Esophagus squamous epithelium (tissue), 4 donors: ENCODE data around the gene FAM181A.

ENCODE experiments used
- CTCF ChIP-seq, 6 experiments: fragments of 450-650 bp in 4 of 6; fragments of 200-600 bp in 2 of 6; sonication (generic) in 2 of 6; IDR thresholded peaks; one replicate each; pipeline ENCODE4 v1.5.1; 2016 to 2019; ENCODE audit warnings: antibody characterized with exemption in 6 of 6, mild to moderate bottlenecking in 4 of 6, moderate library complexity in 4 of 6
- POLR2A ChIP-seq, 4 donors: fragments of 450-650 bp; IDR thresholded peaks; one replicate each; pipeline ENCODE4 v1.6.1; 2017; ENCODE audit warnings: antibody characterized with exemption in 4 of 4, mild to moderate bottlenecking in 4 of 4, moderate library complexity in 3 of 4

- peak; percentile 24 to 65 (median 46) for TF ChIP-seq CTCF (IDR thresholded peaks at IDR 0.05)
- no peak for TF ChIP-seq POLR2A (IDR thresholded peaks at IDR 0.05)
These were observed 43.4 kb downstream of the FAM181A start for GRCh38 chr14:93970585-93970964.
